ENCODE data around the gene WDR81.
A peak's percentile ranks its signal among the peaks of the same experiment; 100 is the strongest.
"Not testable (repeated sequence)": the region's sequence is repeated elsewhere in the genome, so short reads cannot be mapped to it uniquely, and the experiment has no call there.

Gene WDR81

GRCh38 chr17:1753767-1754429 is 29.4 kb downstream of the WDR81 start:
- no peak for DNase-seq (ENCODE audit: low read depth in 2 of 2)

GRCh38 chr17:1754430-1755112 is 30.1 kb downstream of the WDR81 start:
- DNase-seq (ENCODE audit: low read depth in 2 of 2): no peak

GRCh38 chr17:1755252-1755826 is 30.8 kb downstream of the WDR81 start:
- no peak for DNase-seq (ENCODE audit: low read depth in 2 of 2)

- DNase-seq (ENCODE audit: low read depth in 2 of 2): no peak
Observed at GRCh38 chr17:1755827-1756262, 31.3 kb downstream of the WDR81 start.

- DNase-seq (ENCODE audit: low read depth in 2 of 2): no peak
Observed at GRCh38 chr17:1758807-1759206, 34.3 kb downstream of the WDR81 start.

- DNase-seq (ENCODE audit: low read depth in 2 of 2): no peak
Observed at GRCh38 chr17:1759529-1759928, 35.0 kb downstream of the WDR81 start.

- no peak for DNase-seq (ENCODE audit: low read depth in 2 of 2)
Observed at GRCh38 chr17:1762233-1762900, 37.9 kb downstream of the WDR81 start.

GRCh38 chr17:1762901-1763898 is 38.7 kb downstream of the WDR81 start:
- no peak for DNase-seq (ENCODE audit: low read depth in 2 of 2)

- DNase-seq (ENCODE audit: low read depth in 2 of 2): peak; percentile 13 to 18
Observed at GRCh38 chr17:1764284-1764683, 39.8 kb downstream of the WDR81 start.

GRCh38 chr17:1764705-1765104 is 40.2 kb downstream of the WDR81 start:
- not testable (repeated sequence) for DNase-seq (ENCODE audit: low read depth in 2 of 2)

- DNase-seq (ENCODE audit: low read depth in 2 of 2): no peak
Observed at GRCh38 chr17:1765576-1765975, 41.1 kb downstream of the WDR81 start.

- DNase-seq (ENCODE audit: low read depth in 2 of 2): no peak
Observed at GRCh38 chr17:1766382-1767135, 42.1 kb downstream of the WDR81 start.

GRCh38 chr17:1767358-1767757 is 42.9 kb downstream of the WDR81 start:
- DNase-seq (ENCODE audit: low read depth in 2 of 2): no peak

GRCh38 chr17:1769822-1770477 is 45.4 kb downstream of the WDR81 start:
- DNase-seq (ENCODE audit: low read depth in 2 of 2): no peak

GRCh38 chr17:1773000-1773695 is 48.6 kb downstream of the WDR81 start:
- DNase-seq (ENCODE audit: low read depth in 2 of 2): not testable (repeated sequence)

GRCh38 chr17:1773696-1774181 is 49.2 kb downstream of the WDR81 start:
- no peak for DNase-seq (ENCODE audit: low read depth in 2 of 2)

GRCh38 chr17:1774390-1775176 is 50.1 kb downstream of the WDR81 start:
- DNase-seq (ENCODE audit: low read depth in 2 of 2): no peak

- no peak for DNase-seq (ENCODE audit: low read depth in 2 of 2)
Observed at GRCh38 chr17:1776328-1776727, 51.8 kb downstream of the WDR81 start.
